DOHH2 (cell line): ENCODE results near the gene FKBP15.

Experiments used
- H3F3A ChIP-seq: fragments of 200-600 bp; sonication (generic), shearing (Covaris generic); 2 replicates; pipeline ENCODE4 v1.6.0; 2016; ENCODE audit warnings: antibody characterized with exemption, mild to moderate bottlenecking; ENCODE audit not compliant: control insufficient read depth, insufficient read depth
- H3K27ac ChIP-seq: fragments of 200-600 bp; sonication (generic); 2 replicates; pipeline ENCODE4 v1.5.1; 2014; ENCODE audit warnings: low read depth, mild to moderate bottlenecking, low read length, moderate library complexity
- H3K27me3 ChIP-seq: fragments of 200-600 bp; sonication (generic); 2 replicates; pipeline ENCODE4 v1.6.1; 2014; ENCODE audit warnings: mild to moderate bottlenecking, low read length, mixed read lengths; ENCODE audit not compliant: control insufficient read depth
- H3K36me3 ChIP-seq: fragments of 200-600 bp; sonication (generic); 2 replicates; pipeline ENCODE4 v1.6.1; 2014; ENCODE audit warnings: mild to moderate bottlenecking, low read length, moderate library complexity, mixed read lengths; ENCODE audit not compliant: control insufficient read depth
- H3K4me1 ChIP-seq: fragments of 200-600 bp; sonication (generic); 2 replicates; pipeline ENCODE4 v1.6.1; 2014; ENCODE audit warnings: mild to moderate bottlenecking, low read length, mixed read lengths; ENCODE audit not compliant: control insufficient read depth
- H3K4me2 ChIP-seq: fragments of 200-600 bp; sonication (generic); 2 replicates; pipeline ENCODE4 v1.6.0; 2014; ENCODE audit warnings: mild to moderate bottlenecking, low read length, moderate library complexity
- H3K4me3 ChIP-seq: fragments of 200-600 bp; sonication (generic); 2 replicates; pipeline ENCODE4 v1.5.1; 2014; ENCODE audit warnings: mild to moderate bottlenecking, low read length, mixed read lengths
- H3K79me2 ChIP-seq: fragments of 200-600 bp; sonication (generic); 2 replicates; pipeline ENCODE4 v1.6.1; 2014; ENCODE audit warnings: mild to moderate bottlenecking, low read length, mixed read lengths; ENCODE audit not compliant: control insufficient read depth
- H3K9me2 ChIP-seq: fragments of 200-600 bp; sonication (generic); replicated peaks from 2 replicates; pipeline ENCODE4 v1.6.1; 2014; ENCODE audit warnings: mild to moderate bottlenecking, low read length, mixed read lengths; ENCODE audit not compliant: control insufficient read depth
- H3K9me3 ChIP-seq: fragments of 200-600 bp; sonication (generic); 2 replicates; pipeline ENCODE4 v1.6.1; 2014; ENCODE audit warnings: antibody characterized with exemption, low read length, mixed read lengths; ENCODE audit not compliant: control insufficient read depth, insufficient read depth
- H4K20me1 ChIP-seq: fragments of 200-600 bp; sonication (generic); 2 replicates; pipeline ENCODE4 v1.6.0; 2014; ENCODE audit warnings: low read depth, mild to moderate bottlenecking, antibody characterized with exemption, low read length, moderate library complexity; ENCODE audit not compliant: control insufficient read depth, insufficient read depth
- CTCF ChIP-seq: fragments of 200-600 bp; sonication (generic); IDR thresholded peaks from one replicate; pipeline ENCODE4 v1.5.1; 2014; ENCODE audit warnings: antibody characterized with exemption, mild to moderate bottlenecking, low read depth, low read length; ENCODE audit not compliant: poor library complexity, severe bottlenecking
- EZH2phosphoT487 ChIP-seq: fragments of 200-600 bp; sonication (generic); IDR thresholded peaks from 2 replicates; pipeline ENCODE4 v1.6.1; 2017; ENCODE audit warnings: borderline replicate concordance, mild to moderate bottlenecking, antibody characterized with exemption, low read length, moderate library complexity, mixed read lengths

Gene FKBP15

GRCh38 chr9:113199683-113200329 lies 21.3 kb downstream of the FKBP15 start:
- H3K9me2 ChIP-seq = no peaks in the 10 kb centered on the region
- no peak overlapping the region for H3K27ac ChIP-seq
- H3K9me3 ChIP-seq = no peaks in the 10 kb centered on the region
- no peaks in the 10 kb centered on the region for H4K20me1 ChIP-seq
- no peak overlapping the region for H3K4me2 ChIP-seq
- no peak for TF ChIP-seq EZH2phosphoT487
- no peak for TF ChIP-seq CTCF
- H3K4me1 ChIP-seq = no peaks in the 10 kb centered on the region
- H3K27me3 ChIP-seq = no peaks in the 10 kb centered on the region
- no peaks in the 10 kb centered on the region for H3F3A ChIP-seq
- no peak overlapping the region for H3K4me3 ChIP-seq
- peaks cover 76% of the 10 kb centered on the region for H3K36me3 ChIP-seq
- H3K79me2 ChIP-seq = no peaks in the 10 kb centered on the region

- Histone ChIP-seq H3K4me1 (no peaks in the 10 kb centered on the region), H3F3A (peaks cover 3% of the 10 kb centered on the region), H3K4me3 (no peak overlapping the region), H3K27me3 (no peaks in the 10 kb centered on the region), H3K9me3 (no peaks in the 10 kb centered on the region), H3K36me3 (peaks cover 78% of the 10 kb centered on the region), H3K9me2 (no peaks in the 10 kb centered on the region), H3K79me2 (no peaks in the 10 kb centered on the region), H3K27ac (no peak overlapping the region), H4K20me1 (no peaks in the 10 kb centered on the region), H3K4me2 (no peak overlapping the region)
- TF ChIP-seq EZH2phosphoT487 (no peak), CTCF (no peak)
These were observed 28.6 kb downstream of the FKBP15 start for GRCh38 chr9:113192455-113192854.

- TF ChIP-seq CTCF = no peak
- TF ChIP-seq EZH2phosphoT487 = no peak
- H3K4me2 ChIP-seq = no peak overlapping the region
- H3K9me3 ChIP-seq = no peaks in the 10 kb centered on the region
- no peak overlapping the region for H3K27ac ChIP-seq
- H3F3A ChIP-seq = no peaks in the 10 kb centered on the region; the same call in 1 of the 2 replicates
- H3K36me3 ChIP-seq = peaks cover 88% of the 10 kb centered on the region
- no peaks in the 10 kb centered on the region for H3K4me1 ChIP-seq
- no peaks in the 10 kb centered on the region for H3K27me3 ChIP-seq
- H3K4me3 ChIP-seq = no peak overlapping the region
- no peaks in the 10 kb centered on the region for H3K79me2 ChIP-seq
- H3K9me2 ChIP-seq = no peaks in the 10 kb centered on the region
- H4K20me1 ChIP-seq = no peaks in the 10 kb centered on the region; the same call in 1 of the 2 replicates
These were observed 33.0 kb downstream of the FKBP15 start for GRCh38 chr9:113187929-113188595.
